GM19239 (cell line): Measurements from ENCODE around the gene SERPINA9.
"Not testable (repeated sequence)": the region's sequence is repeated elsewhere in the genome, so short reads cannot be mapped to it uniquely, and the experiment has no call there.

Source experiments
- DNase-seq: peaks from one replicate; pipeline ENCODE4 v3.0.0; 2011; ENCODE audit warnings: low spot score; ENCODE audit not compliant: insufficient read length
- FAIRE-seq: peaks from 2 replicates; lab custom pipeline; 2011; peaks lifted over from hg19 to GRCh38; lab: Jason Lieb, UNC

SERPINA9 gene, protein sequence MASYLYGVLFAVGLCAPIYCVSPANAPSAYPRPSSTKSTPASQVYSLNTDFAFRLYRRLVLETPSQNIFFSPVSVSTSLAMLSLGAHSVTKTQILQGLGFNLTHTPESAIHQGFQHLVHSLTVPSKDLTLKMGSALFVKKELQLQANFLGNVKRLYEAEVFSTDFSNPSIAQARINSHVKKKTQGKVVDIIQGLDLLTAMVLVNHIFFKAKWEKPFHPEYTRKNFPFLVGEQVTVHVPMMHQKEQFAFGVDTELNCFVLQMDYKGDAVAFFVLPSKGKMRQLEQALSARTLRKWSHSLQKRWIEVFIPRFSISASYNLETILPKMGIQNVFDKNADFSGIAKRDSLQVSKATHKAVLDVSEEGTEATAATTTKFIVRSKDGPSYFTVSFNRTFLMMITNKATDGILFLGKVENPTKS

DNA sequence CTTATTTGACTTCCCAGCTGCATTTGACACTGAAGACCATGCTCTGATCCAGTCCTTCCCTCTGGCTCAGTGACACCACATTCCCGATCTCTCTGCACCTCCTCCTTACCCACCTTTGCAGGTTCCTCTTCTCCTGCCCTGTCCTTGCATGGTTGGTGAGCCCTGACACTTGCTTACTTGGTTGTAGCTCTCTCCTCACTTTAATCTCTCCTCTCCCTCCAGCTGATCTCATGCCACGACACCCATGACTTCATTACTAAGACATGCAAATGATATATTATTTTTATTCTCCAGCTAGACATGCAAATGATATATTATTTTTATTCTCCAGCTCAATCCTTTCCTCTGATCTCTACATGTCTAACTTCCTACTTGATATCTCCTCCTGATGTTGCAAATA lies at the start of gene SERPINA9:
Gene SERPINA9 (minus strand): TSS at position 175 of the 400 bp plus-strand sequence. CDS start 6,357 bp downstream, outside the sequence.
- FAIRE-seq = no peak
- DNase-seq = no peak

DNA sequence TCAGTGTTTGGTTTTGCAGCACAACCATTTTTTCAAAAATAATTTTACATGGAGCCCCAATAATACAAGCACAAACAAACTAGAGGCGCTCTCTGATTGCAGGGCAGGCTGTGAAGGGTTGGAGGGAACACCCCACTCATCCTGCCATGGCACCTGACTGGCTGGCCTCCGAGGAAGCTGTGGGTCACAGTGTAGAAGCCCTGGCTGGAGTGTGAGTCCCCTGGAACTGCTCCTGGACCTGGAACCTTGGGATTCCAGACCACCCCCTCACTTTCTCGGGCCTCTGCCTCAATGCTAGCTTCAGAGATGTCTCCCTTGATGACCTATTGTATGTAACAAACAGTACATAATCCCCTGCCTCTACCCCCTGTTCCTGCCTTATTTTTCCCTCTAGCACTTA lies 48.1 kb upstream of the SERPINA9 start:
- FAIRE-seq (no peak), DNase-seq (no peak)

DNA sequence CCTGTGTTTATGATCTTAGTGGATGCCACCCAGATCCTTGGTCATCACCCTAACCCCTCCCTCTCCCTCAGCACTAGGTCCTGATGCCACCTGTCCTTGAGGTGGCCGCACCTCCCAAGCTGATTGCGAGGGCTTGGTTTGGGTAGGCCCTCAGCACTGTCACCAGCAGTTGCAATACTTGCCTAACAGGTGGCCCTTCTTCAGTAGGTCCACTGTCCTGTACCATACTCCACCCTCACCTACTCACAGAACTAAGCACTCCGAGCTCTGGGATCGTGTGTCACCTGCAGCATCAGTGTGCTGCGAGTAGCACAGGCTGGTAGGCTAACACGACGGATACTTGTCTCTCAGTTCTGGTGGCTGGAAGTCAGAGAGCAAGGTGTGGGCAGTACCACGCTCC lies 47.3 kb upstream of the SERPINA9 start:
- DNase-seq (no peak), FAIRE-seq (no peak)

DNA sequence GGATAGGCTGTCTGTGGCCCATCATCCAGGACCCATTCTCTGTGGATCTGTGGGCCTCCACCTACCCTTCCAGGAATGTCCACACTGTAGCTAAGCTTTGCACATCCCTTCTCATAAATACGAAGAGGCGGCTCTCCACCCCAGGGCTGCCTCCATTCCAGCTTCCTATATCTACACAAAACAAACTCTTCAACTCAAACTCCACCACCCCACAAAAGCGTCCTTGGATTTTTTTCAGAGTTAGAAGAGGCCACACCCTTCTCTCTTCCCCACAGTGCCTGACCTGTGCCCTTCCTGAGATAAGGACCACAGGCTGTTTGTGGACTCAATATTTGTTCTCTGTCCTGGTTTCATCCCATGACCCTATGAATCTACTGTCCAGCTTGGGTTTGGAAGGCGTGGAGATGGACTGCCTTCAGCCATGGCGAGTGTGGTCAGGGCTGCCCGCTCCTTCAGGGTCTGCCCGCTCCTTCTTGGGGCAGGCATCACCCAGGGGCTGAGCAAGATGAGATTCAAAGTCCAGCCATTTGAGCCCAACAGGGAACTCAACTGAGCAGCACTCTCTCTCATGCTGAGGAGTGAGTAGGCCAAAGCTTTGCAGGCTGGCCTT lies 46.2 kb upstream of the SERPINA9 start:
- FAIRE-seq = no peak

DNA sequence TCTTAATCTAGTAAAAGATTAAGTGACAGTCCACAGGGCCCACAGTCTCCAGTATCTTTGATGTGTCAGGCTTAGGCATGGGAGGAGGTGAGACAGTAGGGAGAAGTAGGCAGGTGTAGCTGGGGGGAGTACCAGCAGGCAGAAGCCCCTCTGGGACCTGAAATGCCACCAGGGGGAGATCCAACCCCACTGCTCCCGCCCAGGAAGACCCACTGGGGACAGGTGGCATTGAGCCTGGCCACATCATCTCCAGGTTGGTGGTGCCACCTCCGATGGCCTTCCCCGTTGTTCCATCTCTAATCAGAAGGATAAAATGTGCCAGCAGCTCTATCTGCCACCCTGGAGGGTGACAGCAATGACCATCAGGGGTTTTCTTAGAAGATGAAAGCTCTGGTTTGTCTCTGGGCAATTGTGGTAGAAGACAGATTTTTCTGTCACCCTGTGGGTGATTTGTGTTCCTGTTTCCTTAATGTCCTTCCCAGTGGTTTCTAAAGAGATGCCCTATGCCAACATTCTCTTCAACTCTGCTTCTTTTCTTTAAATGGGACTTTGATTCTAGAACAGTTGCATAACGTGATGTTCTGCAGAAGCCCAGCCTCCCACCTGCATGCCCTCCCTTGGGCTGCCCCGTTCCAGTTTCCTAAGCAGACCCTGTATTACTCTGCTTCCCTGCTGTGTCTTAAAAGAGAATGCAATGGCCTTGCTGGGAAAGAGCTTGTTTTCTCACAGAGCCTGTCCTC lies 45.5 kb upstream of the SERPINA9 start:
- DNase-seq = no peak
- FAIRE-seq = no peak

More for the DNA sequence above, 46.2 kb upstream of the SERPINA9 start:
- no peak for DNase-seq

DNA sequence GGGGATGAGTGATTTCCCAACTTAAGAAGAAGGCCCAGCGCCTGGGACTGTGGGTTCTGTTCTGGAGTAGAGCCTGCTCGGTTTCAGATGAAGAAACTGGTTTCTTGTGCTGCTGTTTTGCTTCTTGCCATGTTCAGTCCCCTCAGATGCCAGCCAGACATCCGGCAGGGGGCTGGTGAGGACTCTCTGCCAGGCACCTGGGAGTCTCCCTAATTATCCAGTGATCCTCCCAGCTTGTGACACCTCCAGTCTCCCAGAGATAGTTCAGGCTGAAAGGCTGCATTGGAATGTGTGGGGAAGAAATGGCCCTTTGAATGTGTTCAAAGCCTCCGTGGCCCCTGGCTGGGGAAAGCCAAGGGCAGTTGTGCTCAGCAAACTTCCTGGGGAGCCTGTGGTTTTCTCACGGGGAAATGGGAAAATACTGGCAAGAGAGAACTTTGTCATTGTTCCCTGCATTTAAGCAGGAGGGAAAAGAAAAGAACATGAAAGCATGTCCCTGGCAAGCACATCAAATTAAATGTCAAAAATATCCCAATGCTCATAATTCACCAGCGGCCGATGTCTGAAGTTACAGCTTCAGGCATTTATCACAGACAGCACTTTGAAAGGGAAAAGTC lies 41.8 kb upstream of the SERPINA9 start:
- DNase-seq = no peak
- FAIRE-seq = peak; percentile 18

DNA sequence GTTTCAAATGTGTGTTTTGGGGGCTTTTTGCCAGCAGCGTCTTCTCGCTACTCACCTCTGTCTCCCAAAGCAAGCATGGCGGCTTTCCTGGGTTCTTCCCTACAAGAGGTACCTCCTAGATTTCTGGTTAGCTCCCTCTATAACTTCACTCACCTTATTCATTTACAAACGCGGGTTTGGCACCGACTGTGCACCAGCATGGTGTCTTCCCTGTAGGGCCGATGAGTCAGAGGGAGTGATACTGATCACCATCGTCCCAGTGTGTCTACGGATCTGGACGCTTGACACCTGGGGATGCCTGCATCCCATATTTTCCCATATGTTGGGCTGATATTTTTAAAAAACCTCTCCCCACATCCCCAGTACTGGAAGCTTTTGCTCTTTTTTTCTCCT lies 41.2 kb upstream of the SERPINA9 start:
- FAIRE-seq = no peak
- no peak for DNase-seq

DNA sequence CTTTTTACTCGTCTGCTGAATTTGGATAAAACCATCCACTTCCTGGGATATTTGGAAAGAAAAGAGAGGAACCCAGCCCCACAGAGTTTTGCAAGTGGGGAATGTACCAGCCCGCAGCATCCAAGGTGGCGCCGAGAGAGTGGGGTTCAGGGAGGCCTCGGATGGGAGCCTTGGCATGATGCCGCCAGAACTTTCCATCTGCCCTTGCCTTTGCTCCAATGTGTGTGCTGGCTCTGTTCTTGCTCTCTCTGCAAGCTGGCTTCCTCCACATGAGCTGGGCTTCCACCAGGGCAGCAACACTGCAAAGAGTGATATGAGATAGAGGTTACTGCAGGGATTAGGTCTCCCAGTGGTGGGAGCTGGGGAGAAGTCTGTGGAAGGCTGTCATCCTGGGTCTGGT lies 39.9 kb upstream of the SERPINA9 start:
- DNase-seq (no peak), FAIRE-seq (no peak)

DNA sequence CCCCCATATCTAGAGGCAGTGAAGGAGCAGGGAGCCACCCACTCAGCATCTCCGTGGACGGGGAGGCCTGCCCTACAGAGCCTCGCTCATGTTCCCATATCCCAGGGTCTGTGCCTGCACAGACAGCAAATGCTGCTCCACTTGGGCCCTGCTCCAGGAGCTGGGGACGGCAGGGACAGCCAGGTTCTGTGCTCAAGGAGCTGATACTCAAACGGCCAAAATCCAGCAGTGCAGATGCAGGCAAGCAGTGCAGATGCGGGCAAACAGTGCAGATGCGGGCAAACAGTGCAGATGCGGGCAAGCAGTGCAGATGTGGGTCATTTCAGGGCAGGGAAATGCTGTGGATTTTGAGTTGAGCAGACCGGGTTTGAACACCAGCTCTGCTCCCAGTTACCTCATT lies 39.4 kb upstream of the SERPINA9 start:
- DNase-seq (no peak), FAIRE-seq (no peak)

DNA sequence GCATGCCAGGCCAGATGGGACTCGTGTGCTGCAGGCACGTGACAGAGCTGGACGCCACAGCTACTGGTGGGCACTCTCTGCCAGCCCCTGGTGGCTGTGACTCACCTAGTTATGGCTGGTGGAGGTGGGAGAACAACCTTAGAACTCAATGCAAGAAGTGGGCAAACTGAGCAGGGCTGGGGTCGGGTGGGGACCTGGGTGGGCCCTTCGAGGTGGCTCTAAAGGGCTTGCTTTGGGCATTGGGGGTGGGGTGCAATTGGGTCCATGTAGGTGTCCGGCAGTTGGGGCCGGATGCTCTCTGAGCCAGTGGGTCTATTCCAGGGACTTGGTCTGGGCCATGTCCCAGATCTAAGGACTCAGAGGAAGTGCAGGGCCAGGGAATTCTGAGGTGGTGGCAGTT lies 38.4 kb upstream of the SERPINA9 start:
- FAIRE-seq = no peak
- no peak for DNase-seq

DNA sequence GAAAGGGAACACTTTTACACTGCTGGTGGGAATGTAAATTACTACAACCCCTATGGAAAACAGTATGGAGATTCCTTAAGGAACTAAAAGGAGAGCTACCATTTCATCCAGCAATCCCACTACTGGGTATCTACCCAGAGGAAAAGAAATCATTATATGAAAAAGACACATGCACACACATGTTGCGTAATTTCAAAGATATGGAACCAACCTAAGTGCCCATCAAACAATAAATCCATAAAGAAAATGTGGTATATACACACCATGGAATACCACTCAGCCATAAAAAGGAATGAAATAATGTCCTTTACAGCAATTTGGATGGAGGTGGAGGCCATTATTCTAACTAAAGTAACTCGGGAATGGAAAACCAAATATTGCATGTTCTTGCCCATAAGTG lies 34.5 kb upstream of the SERPINA9 start:
- not testable (repeated sequence) for FAIRE-seq, DNase-seq

DNA sequence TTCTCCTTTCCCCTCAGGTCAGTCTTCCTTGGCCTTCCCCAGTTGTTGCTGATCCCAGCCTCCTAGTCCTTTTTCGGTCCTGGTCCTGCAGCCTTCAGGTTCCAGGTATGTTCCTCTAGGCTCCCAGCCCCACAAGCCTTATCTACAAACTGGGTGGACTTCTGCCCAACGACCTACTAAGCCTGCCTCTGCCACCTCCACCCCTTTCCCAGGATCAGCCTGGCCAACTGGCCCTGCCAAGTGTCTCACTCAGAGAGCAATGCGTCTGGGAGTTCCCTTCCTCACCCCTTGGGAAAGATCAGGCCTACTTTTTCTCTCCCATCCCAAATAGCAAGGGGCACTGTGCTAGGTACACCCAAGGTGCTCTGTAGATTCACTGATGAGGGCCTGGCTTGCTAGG lies 33.4 kb upstream of the SERPINA9 start, which contains the start of gene SERPINA12:
Gene SERPINA12 (minus strand): TSS at position 114 of the 400 bp plus-strand sequence. CDS start 11,072 bp downstream, outside the sequence.
- no peak for DNase-seq
- no peak for FAIRE-seq

DNA sequence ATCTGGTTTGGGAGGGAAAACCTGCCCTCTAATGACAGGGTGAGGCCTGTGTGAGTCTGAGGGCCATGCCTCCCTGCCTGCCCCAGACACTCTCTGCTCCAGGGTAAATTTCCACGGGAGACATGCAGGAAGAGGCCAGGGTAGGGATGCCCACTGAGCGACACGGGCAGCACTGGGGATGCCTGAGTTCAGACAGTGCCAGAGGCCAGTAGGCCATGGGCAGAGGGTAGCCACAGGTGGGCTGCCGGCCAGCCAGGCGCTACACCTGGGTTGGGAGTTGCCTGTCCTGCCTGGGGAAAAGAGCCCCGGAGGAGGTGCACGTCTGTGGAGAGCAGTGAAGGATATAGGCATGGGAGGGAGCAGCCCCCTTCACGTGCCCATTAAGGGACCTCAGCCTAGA lies 29.6 kb upstream of the SERPINA9 start:
- no peak for DNase-seq
- FAIRE-seq = no peak

DNA sequence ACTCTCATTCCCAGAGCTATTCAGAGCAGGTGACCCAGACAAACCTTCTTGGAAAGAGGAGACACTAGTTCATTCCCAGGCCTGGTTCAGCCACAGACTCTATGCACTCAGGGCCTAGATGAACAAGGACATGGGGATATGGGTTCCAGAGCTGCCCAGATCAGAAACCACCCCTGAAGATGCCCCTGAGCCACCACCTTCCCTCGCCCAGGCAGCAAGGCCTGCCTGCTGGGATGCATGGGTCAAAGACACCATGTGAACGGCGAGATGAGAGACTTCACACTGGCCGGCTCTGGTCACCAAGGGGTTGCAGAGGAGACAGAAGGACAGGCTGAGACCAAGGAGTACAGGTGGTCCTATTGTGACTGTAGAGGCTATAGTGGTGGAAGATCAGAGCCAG lies 29.2 kb upstream of the SERPINA9 start:
- DNase-seq = no peak

DNA sequence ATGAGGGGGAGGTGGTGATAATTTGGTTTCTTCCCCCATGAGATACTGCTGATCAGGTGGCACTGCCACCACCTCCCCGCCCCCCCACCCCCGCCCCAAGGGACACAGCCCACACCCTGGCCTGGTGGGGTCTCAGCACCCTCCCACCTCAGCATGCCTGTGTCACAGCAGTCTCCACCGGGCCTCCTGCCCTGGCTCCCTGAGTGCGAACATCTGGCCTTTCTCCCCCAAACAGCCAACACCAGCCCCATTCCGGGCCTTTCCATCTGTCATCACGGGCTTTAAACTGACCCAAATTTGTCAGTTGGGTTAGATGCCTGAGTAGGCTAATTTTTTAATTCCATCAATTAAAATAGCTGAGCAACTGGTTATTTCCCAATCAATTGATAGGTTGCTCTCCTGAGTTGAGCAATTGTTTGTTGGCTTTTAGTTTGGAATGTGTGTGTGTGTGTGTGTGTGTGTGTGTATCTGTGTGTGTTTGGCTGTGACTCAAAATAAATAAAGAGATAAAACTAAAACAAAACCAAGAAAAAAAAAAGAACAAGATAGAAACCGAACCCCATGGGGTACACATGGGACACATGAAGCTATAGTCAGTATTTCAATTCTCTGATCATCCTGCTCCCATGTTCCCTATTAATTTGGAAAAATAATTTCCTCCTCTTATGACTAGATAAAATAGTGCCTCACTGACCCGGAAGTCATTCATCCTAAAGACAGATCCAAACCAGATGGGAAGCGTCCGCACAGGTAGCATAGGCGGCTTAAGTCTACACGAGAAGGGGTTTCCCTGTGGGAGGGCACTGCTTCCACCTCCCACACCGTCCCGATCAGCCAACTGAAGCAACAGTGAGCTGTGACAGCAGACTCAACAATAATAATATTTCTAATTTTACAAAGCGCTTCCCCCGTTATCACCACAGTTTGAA lies 25.9 kb upstream of the SERPINA9 start:
- DNase-seq (no peak), FAIRE-seq (no peak)

More for the DNA sequence above, 29.2 kb upstream of the SERPINA9 start:
- no peak for FAIRE-seq

DNA sequence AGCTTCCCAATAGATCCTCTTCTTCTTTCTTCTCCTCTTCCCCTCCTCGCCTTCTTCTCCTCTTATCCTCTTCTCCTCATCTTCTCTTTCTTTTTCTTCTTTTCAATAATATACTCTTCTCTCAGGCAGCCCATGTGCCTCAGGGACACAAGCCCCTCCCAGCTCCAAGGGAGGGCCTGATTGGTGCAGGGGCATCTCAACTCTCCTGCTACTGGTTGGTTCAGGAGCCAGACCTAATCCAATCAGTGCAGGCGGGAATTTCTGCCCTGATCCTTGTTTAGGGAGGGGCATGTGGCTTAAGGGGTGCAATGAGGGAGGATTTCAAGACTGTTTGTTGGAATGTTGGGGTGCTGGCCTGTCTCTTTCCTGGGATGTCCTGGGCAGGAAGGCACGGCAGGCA lies 24.3 kb upstream of the SERPINA9 start:
- DNase-seq = no peak
- FAIRE-seq = no peak

DNA sequence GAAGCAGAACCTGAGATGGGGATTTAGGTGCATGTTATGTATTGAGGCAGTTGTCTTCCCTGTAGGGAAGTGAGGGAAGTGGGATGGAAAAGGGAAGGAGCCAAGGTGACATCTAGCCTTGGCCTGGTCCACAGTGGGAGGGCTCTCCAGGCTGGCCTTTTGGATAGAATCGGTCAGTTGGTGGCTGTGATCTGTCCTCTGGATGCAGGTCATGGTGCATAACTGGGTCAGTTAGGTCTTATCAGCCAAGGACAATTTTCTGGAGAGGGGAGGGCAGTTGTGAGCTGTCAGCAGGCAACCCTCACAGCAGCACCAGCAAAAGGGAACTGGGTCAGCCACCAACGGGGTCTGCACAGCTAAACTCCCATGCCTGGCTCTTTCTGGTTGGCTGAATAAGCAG lies 23.7 kb upstream of the SERPINA9 start:
- FAIRE-seq (no peak), DNase-seq (no peak)

DNA sequence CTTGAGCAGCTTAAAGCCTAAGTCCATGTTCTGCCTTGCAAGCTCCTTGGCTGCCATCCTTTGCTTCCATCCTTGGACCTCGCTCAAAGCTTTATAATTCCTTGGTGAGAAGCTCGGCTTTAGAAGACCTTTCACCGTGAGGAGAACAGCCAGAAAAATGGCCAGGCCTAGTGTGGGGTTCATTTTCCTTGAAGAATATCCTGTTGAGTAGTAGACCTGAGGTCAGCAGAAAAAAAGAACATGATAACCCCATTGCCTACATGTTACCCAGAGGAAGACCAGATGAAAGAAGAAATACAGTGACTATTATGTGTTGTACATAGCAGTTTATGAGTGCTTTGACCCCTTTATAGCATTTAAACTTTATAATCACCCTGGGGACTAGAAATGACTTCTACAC lies 22.2 kb upstream of the SERPINA9 start:
- FAIRE-seq = no peak
- DNase-seq = no peak

DNA sequence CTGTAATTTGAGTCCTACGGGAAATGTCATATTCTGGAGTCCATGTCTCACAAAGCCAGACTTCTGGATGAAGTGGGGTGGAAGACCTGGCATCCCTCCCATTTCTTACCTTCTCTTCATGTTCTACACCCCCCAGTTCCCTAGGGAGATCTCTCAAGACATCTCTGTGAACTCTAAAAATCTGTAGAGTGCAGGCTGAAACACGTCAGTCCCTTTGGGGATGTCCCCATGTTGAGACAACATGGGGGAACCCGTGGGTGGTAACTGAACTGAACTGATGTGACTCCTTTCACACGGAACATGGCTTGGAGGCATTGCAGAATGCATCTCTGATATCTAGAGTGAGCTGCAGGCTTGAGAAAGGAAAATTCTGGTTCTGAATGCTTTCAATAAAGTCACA lies 18.1 kb upstream of the SERPINA9 start:
- DNase-seq (no peak), FAIRE-seq (no peak)
